Midbrain (tissue), 1 donor: Measurements from ENCODE around the gene CA10.

Source experiments
- DNase-seq: peaks from one replicate; lab custom pipeline; 2025; lab: John Stamatoyannopoulos, UW

The CA10 gene

DNA sequence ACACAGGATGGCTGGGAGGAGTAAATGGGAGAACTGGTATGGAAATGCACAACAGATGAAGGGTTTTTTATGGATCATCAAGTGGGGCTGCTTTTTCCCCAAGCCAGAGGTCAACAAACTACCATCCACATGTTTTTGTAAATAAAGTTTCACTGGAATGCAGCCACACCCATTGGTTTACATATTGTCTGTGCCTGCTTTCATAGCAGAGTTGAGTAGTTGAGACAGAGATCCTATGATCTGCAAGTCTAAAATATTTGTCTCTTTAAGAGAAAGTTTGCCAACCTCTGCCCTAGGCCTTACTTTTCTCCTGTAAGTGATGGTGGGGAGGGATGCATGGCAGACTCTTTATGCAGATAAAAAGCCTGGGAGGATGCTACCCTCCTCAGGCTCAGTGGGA lies 341.4 kb downstream of the CA10 start:
- DNase-seq, result no peak

DNA sequence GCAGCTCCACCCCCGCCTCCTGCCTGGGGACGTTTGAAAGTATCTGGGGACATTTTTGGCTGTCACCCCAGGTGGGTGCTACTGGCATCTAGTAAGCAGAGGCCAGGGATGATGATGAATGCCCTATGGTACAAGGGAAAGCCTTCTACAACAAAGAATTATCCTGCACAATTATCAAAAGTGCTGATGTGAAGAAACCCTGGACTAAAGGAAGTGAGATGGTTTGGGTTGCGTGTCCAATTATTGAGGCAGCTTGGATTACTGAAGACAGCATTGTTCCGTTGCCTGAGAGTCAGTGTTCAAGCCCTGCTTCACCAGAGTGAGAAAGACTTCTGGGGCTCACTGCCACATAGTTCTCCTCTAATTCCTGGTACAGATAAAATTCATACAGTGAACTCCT lies 343.4 kb downstream of the CA10 start:
- no peak for DNase-seq

DNA sequence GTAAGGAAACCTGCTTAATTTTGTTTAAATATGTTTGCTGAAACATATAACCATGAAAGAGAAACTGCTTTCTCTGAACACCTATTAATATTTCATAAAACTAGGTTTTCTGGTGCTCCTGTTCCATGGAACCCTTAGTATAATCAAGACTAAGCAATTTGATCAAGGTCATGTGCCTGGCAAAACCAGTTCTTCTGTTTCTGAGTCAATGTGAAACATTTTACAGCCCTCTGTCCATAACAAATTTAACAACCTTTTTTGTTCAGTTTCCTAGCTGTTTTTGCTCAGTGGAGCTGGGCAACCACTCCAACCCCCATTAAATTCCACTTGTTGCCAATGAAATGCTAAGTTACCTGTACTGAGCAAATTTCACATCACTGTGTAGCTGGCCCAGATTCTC lies 344.0 kb downstream of the CA10 start:
- DNase-seq, result no peak

GRCh38 chr17:51813784-51814174 lies 344.7 kb downstream of the CA10 start:
- DNase-seq, result no peak

- DNase-seq, result no peak
Observed at GRCh38 chr17:51813140-51813783, 345.3 kb downstream of the CA10 start.

- DNase-seq, result no peak
Observed at GRCh38 chr17:51807460-51807859, 351.1 kb downstream of the CA10 start.

GRCh38 chr17:51805765-51806164 lies 352.7 kb downstream of the CA10 start:
- DNase-seq, result no peak

DNA sequence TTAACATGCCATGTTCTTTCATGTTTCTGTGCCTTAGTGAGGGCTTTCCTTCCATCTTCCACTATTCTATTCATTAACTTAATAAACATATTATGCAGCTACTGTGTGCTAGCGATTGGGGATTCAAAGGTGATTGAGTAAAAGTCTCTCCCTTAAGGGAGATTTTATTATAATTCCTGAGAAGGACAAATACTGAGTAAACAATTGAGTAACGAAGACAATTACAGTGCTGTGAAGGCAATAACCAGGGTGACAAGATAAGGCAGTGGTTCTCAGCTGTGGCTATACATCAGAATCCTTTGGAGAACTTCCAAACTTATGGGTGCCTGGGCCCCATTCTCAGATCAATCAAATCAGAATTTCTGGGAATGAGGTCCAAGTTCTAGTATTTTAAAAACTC lies 353.3 kb downstream of the CA10 start:
- no peak for DNase-seq

- no peak for DNase-seq
Observed at GRCh38 chr17:51803161-51803560, 355.4 kb downstream of the CA10 start.

DNA sequence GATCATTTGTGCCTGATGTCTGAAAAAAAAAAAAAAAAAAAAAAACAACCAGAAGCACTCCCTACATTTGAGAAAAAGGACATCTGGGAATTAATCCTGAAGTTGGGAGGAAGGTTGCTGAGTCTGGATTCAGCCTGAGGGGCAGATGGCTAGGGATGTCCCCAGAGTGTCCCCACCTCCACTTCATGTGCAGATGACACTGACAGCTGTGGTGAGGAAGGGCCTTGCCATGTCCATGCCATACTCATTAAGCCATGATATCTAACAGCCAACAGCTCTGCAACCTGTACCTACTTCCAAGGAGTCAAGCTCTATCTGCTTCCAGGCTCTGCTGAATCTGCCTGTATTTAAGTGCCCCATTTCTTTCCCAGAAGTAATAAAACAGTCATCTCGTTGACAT lies 356.0 kb downstream of the CA10 start:
- no peak for DNase-seq

DNA sequence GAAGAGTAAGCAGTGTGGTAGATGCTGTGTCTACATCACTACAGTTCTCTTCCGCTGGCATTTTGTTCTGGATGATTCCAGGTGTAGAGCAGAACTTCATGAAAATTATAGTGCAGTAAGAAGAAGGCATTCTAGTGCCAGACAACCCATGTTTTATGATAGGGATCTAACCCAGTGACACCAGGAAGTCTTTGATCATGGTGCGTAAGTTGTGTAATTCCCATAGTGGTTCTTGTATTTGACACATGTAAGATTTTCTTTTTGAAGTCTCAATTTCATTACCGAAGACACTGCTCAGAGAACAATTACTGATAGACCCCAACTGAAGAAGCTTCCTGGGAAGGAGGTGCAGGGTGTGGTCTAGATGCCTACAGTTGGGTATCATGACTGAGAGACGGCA lies 356.9 kb downstream of the CA10 start:
- no peak for DNase-seq

DNA sequence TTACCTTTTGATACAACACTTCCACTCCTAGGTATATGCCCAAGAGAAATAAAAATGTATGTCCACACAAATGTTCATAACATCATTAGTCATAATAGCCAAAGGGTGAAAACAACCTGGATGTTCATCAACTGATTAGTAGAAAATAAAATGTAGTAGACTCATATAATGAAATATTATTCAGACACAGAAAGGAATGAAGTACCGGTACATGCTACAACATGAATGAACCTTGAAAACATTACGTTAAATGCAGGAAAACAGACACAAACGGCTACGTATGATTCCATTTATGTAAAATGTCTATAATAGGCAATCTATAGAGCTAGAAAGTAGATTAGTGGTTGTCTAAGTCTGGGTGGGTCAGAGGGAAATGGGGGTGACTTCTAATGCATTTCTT lies 358.5 kb downstream of the CA10 start:
- no peak for DNase-seq

- no peak for DNase-seq
Observed at GRCh38 chr17:51799240-51799639, 359.3 kb downstream of the CA10 start.

DNA sequence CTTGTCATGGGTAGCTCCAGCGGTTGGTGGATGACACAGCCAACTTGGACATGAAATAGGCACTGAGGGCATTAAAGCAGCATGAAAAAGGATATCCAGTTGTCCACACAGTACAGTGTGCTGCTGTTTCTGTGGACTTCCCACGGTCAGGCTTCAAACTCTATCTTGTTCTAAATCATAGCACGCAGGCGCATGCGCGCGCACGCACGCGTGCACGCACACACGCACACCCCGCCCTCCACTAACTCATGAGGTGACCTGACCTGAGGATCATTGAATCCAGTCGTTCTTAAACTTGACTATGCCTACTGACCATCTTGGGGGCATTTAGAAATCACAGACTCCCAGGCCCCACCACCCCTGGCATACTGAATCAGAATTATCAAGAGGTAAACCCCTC lies 361.4 kb downstream of the CA10 start:
- DNase-seq, result no peak

GRCh38 chr17:51796026-51796425 lies 362.5 kb downstream of the CA10 start:
- DNase-seq, result no peak

DNA sequence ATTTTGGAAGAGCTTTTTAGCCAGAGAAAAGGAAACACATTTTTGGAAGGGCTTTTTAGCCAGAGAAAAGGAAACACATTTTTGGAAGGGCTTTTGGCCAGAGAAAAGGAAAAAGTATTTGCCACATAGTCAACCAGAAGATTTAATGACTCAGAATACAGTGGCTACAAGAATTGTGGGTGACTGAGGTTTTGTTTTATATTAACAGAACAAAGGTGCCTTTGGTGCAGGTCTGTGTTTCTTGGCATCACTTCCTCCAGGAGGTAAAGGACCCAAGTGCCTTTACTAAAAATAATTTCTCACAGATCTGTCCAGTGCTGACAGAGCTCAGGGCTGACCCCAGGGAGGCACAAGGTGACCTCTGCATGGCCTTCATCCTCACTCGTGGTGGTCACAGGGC lies 363.1 kb downstream of the CA10 start:
- DNase-seq, result no peak

DNA sequence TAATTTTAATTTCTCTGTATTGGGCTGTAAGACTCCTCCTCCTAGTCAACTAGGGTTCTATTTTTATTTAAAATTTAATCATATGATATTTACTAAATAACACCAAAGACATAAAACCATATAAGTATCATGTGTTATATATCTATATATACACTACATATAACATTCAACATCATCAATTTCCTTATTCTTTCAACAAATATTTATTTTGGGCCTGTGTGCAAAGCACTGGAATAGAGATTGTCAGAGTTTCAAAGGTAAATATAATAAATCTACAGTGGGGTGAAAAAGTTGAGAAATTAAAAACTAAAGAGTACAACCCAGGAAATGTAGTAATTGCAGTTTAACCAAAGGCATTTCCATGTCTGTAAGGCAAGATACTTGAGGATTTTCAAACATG lies 364.0 kb downstream of the CA10 start:
- DNase-seq, result no peak

DNA sequence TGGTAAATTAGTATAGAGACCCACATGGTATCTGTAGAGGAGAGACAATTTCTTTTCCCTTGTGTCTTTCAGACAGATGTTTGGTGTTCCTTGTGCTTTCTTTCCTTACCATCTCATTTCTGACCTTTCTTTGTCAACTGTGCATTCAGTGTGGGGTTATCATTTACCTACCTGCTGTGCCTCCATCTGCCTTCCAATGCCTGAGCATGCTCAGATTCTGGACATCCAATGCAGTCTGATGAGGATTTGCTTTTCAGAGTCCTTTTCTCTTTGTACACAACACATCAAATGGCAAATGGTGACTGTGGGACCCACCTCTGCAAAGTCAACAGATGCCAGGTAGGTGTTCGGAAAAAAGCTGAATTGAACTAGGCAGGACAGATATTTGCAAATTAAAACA lies 364.8 kb downstream of the CA10 start:
- no peak for DNase-seq

- DNase-seq, result no peak
Observed at GRCh38 chr17:51778842-51779241, 379.7 kb downstream of the CA10 start.

DNA sequence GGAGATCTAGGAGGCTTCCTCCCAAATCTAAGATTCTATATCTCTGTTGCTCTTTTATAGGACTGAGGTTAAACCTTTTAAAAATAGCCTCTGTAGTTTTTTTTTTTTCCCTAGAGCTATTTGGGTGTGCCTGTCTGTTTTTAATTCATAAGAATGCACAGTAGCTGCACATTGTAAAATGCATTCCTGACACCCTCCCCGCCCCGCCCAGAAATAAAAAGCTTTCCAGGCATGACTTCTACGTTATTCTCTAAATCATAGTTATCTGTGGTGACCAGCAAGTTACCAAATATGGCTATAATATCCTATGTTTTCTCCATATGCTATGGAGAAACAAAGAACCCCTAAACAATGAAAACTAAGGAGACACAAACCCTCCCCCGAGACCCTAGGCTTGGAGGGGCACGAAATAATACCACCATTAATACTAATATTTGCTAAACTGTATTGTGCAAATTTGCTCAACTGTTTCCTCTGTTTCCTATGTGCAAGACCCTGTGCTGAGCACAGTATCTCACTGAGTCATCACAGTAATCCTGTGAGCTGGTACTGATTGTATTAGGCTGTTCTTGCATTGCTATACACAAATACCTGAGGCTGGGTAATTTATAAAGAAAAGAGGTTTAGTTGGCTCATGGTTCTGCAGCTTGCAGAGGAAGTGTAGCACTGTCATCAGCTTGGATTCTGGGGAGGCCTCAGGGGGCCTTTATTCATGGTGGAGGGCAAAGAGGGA lies 388.3 kb downstream of the CA10 start:
- no peak for DNase-seq

DNA sequence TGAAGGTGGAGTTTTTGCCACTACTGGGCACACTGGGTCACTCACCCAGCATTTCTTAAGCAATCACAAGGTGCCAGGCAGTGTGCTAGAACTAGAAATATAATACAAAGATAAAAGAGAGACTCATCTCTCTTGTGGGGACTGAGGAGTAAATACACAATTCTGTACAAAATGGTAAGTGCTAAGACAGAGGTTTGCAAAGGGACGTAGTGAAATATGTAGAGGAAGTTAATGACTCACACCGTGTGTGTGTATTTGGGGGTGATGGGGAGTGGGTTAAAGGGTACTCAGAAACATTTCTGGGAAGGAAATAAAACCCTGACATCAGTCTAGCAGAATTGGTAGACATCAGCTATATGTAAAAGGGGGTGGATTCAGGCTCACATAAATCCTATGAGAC lies 389.3 kb downstream of the CA10 start:
- no peak for DNase-seq

GRCh38 chr17:51768706-51769105 lies 389.8 kb downstream of the CA10 start:
- no peak for DNase-seq

DNA sequence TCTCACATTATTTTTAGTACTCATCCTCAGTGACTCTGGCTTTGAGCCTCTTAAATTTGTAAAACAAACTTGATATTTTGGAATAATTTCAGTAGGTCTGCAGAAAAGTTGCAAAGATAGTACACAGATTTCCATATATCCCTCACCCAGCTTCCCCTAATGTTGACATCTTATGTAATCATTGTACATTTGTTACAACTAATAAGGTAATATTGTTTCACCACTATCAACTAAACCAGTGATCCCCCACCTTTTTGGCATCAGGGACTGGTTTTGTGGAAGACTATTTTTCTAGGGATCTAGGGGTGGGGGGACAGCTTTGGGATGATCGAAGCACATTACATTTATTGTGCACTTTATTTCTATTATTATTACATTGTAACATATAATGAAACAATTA lies 391.2 kb downstream of the CA10 start:
- DNase-seq, result no peak
